NOMO-1 (cell line): ENCODE measurements around the gene CNTN3.

ENCODE experiments used
- DNase-seq, 2 experiments: peaks; one replicate each; lab custom pipeline; 2025; ENCODE audit not compliant: unreplicated experiment in 2 of 2; lab: John Stamatoyannopoulos, UW

Gene CNTN3

DNA sequence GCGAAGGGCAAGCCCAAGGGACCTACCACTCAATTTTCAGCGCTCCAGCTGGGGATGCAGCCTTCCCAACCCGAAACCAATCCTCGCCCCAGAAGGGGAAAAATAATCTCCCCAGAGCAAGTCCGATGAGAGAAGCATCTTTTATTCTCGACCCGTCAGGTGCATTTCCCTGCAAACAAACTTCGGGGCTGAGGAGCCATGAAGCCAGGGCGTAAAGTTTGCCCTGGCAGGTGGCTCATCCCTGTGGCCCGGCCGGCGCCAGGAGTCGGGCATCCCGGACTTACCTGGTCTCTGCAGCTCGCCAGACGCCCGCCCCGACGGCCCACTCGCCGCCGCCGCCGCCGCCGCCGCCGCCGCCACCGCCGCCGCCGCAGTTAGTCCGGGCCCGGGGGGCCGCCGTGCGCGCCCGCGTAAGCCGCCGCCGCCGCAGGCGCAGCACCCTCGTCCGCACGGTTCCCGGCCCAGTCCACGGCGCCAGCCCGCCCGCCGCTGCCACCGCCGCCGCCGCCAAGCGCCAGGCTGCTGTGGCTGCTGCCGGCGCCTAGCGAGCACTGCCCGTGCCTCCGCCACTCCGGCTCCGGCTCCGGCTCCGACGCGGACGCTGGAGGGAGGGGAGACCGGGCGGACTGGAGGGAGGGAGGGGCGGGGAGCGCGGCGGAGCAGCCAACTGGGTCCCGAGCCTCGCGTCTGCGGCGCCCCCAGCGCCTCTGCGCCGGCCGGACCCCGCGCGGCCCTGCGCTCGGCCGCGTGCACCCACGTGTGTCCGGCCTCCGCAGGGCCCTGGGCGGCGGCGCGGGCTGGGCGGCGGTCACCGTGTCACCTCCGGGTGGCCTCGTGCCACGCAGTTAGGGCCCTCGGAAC is at the start of gene CNTN3:
Gene CNTN3, minus strand, starts transcription at position 553 of the 861 bp plus-strand sequence. CDS start 93,547 bp downstream, outside the sequence.
- DNase-seq, result no peak

- no peak for DNase-seq
Observed at GRCh38 chr3:74663178-74663577, 48.7 kb upstream of the CNTN3 start.

DNA sequence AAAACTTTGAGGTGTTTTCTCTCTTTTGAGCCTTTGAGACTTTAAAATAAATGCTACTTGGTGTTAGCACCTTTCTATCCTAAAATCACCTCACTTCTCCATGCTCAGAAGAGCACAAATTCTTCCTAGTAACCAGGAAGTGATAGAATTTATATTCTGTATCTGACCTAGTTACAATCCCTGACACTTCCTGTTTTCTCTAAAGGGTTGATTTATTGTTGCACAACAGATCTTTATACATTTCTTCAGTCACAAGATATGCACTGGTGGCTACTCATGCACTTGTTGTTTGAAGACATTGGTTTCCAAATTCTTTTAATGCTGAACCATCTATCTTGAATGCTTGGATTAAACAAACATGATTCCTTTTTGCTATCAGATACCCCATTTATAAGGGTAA is 47.2 kb upstream of the CNTN3 start:
- peak in 1 of 2 experiments; percentile 16 for DNase-seq

GRCh38 chr3:74651885-74652284 is 37.4 kb upstream of the CNTN3 start:
- no peak for DNase-seq

- no peak for DNase-seq
Observed at GRCh38 chr3:74651292-74651691, 36.8 kb upstream of the CNTN3 start.

DNA sequence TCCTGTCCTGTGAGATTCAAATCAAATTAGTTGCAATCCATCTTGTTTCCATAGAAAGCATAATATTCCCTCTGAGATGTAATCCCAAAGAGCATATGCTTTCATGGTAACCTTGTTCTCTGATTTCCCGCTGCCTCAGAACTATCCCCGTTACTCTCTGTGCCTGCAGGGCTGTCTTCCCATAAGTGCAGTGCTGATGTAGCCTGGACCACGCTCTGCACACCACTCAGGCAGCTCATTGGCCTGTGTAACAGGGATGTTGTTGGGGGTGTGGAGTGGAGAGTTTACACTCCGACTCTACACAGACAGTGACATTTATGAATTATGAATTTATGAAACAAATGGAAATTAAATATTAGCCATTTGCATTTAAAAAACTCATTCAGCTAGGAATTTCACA is 33.6 kb upstream of the CNTN3 start:
- DNase-seq, result no peak

DNA sequence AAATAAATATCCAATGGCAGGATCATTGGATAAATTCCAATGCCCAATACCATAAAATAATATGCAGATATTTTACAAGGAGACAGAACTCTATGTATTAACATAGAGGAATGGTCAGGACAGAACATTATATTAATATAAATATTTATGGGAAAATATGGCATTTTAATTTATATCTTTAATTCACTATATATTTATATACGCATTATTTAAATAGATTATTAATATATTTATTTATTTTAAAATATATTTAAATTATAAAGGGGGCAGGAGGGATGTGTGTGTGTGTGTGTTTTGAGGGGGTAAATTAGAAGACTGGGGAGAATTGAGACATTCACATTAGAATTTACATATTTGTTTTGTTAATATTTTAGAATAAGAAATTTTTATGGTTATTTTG is 31.6 kb upstream of the CNTN3 start:
- DNase-seq, result no peak

DNA sequence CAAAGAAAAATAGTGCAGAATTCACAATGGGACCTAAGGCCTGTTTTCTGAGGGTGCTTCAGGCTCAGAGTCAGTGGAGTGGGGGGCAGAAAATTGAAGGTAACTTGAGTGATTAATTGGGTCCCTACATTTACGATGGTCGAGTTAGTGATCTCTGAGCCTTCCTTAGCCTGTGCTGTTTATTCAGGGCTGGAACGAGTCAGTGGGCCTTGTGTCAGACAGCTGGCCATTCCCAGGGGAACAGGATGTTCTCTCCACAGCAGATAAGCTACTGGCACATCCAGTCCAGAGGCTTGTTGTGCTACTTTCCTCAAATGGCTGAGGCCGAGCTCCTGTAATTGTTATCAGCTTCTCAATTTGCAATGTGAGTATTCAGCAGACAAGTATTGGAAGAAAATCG is 29.2 kb upstream of the CNTN3 start:
- no peak for DNase-seq

GRCh38 chr3:74642876-74643275 is 28.4 kb upstream of the CNTN3 start:
- no peak for DNase-seq

DNA sequence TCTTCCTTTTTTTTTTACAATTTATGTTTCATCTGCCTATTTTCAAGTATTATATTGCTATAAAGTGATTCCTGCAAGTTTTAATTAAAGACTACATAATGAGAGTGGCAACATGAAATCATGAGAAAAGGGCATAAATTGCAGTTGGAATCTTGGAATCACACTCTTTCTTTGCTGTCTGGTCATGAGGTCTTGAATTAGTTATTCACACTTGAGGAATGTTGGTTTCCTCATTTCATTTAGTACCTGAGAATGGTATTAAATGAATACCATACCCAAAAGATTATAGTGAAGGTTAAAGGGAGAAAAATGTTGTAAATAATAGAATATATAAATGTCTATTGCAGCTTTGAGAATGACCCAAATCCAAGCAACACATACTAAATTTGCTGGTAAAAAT is 25.8 kb upstream of the CNTN3 start:
- DNase-seq, result no peak

GRCh38 chr3:74639681-74640080 is 25.2 kb upstream of the CNTN3 start:
- DNase-seq, result no peak

DNA sequence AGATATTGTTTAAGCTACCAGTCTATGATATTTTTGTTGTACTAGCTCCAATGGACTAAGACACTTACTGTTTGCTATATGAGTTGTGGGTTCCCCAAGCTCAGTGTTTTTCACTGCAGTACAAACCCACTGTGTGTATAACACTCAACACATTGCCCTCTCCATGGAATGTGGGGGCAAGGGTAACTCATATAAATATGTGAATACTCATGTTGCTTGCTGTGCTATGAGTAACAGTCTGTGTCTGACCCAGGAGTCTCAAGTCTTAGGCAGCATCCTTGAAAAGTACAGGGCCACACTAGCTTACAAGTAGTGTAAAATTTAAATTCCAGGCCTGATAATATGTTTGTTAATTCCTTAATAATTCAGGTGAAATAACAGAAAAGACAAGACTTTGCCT is 22.5 kb upstream of the CNTN3 start:
- DNase-seq, result no peak

GRCh38 chr3:74633021-74633420 is 18.6 kb upstream of the CNTN3 start:
- DNase-seq, result no peak

GRCh38 chr3:74631351-74632140 is 17.1 kb upstream of the CNTN3 start:
- no peak for DNase-seq

DNA sequence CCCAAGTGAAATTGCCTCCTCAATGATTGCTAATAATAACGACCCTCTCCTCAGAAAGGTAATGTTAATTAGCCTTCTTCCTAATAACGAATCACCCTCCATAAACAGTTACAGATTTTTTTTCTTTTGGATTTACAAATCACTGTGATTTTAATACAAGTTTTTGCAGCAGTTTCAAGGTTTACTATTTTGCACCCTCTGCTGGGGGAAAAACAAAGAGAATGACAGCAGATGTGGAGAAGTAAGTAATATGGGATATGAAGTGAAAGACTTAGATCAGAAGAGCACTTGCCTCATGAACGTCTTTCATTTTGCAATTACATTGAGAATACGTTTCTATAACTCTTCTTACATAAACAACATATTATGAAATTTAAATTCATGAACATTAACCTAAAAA is 16.1 kb upstream of the CNTN3 start:
- no peak for DNase-seq

DNA sequence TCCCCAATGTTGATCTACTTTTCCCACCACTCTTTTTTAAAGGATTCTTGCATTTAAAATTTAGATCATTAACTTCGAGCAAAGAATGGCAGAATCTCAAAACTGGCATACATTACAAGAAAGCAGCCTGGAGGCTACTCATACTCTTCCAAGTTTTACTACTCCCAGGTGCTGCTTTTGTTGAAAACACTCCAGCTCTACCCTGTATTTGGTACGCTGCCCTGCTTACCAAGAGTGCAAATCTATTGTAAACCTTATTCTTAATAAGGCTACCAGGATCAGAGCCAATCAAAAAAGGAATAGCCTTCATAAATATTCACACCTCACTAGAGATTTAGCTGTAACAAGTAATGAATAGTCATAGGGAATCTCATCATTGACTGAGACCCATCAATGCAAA is 11.6 kb upstream of the CNTN3 start:
- DNase-seq, result no peak

- DNase-seq, result no peak
Observed at GRCh38 chr3:74624301-74624700, 9.8 kb upstream of the CNTN3 start.

DNA sequence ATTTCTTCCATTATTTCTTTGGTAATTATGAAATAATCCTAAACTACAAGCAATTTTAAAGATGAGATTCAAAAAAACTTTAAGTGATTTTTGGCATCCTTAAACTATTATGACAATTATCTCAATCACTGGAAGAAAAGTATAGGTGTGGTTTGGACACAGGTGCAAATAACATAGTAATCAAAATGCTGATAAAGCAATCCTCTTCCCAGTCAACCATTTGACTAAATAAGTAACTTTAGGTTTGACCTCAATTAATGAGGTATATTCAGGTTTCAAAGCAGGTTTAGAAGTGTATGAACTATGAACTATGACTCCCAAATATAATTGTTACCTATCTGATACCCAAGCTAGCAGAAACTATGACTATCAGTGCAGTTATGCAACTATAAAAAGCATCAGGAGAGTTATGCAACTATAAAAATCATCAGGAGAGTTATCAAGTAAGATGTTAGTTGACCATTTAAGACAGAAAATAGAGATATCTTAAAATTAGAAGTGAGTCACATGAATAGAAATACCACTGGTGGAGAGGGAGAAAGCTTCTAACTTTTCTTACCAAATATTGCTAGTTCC is 8.9 kb upstream of the CNTN3 start:
- no peak for DNase-seq

DNA sequence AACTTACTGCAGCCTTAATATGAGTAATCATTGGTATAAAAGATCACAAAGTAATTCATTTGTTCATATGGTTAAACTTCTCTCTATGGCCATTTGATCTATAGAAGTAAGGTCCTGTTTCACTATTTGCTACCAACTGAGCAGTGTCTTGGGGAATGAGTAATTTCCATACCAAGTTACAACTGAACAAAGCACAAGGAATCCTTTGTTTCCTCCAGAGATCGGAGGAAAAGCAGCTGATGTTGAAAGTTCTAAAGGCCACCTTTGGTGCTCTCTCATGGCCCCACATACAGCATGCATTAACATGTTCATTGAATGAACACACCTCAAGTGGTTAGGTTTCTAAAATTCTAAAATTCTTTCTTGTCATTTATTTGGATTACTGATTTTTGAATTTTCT is 7.1 kb upstream of the CNTN3 start:
- DNase-seq, result no peak

DNA sequence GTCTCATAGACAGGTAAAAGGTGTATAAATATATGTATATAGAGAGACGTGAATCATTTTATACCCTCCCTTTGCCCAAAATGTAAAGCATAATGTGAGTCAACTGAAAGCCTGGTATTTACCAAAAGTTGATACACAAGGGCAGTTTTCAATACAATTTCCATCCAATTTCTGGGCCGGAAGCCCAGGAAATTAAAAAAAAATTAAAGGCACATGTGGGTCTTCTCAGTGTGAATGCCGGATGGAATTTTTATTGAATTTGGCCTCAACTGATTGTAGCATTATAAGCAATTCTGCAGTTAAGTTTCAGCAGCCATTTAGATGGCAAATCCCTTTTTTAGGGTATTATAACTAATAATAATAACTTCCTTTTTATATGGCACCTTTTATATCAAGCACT is 3.3 kb upstream of the CNTN3 start:
- DNase-seq, result no peak

DNA sequence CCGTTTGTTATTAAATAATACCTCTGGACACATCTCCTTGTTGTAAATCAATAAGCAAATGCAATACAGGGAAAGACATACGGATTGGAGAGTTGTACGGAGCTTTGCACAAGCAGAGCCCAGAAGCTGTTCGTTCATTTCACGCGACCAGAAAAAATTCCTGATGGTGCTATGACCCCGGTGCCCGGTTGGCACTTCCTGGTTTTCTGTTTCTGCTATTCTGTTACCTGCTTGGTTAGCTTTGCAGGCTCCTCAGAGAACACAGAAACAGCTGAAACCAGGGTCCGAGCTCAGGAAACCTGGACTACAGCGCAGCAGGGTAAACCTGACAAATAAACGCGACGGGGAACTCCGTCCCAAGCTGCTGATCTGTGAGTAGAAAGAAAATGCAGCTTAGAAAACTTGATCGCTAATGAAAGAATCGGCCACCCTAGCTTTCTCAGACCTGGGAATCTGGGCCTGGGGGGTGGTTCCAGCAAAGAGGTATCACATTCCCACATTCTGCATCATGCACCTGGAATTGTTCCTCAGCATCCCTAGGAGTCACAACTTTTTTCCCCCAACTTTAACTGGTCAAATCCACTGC is 845 bp downstream of the CNTN3 start:
- no peak for DNase-seq
